ENCODE data around the gene ATG4C. TPM values are rescaled to one million over a fixed set of nuclear protein-coding genes. Genes with fewer than 3 reads are reported as not detected.
"Not testable (repeated sequence)": the region's sequence is repeated elsewhere in the genome, so short reads cannot be mapped to it uniquely, and the experiment has no call there.

Gene ATG4C
- total and polyA plus RNA-seq, 9 donors: 2.7 to 13.7 (median 11.2) TPM

DNA sequence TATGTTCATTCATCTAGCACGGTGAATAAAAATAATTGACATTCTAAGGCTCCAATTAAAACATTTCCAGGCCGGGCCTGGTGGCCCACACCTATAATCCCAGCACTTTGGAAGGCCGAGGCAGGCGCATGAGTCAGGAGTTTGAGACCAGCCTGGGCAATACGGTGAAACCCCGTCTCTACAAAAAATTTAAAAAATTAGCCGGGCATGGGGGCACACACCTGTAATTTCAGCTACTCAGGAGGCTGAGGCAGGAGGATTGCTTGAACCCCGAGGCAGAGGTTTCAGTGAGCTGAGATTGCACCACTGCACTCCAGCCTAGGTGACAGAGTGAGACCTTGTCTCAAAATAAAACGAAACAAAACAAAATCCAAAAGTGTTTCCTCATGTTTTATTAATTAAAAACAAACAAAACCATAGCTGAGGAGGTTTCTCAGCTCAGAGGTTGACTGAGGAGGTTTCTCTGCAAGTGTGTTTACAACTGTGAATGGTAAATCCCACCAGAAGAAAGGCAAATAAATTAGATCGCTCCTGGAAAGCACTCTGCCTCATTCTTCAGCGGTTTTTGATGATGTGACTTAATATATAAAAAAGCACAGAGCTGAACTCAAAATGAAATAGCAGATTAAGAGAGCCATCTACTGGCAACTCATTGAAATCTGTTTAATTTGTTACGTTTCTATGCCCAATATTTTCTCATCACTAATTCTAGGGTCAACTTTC lies 37.7 kb upstream of the ATG4C start:
- no peak for DNase-seq
- Histone ChIP-seq H3K4me3 (no peak overlapping the region), H3K4me1 (ENCODE audit: insufficient read depth) (peaks cover 2% of the 10 kb centered on the region), H3K36me3 (no peaks in the 10 kb centered on the region), H3K27me3 (no peaks in the 10 kb centered on the region), H3K9me3 (no peaks in the 10 kb centered on the region), H3K27ac (no peak overlapping the region)
- TF ChIP-seq, protein P1, sequence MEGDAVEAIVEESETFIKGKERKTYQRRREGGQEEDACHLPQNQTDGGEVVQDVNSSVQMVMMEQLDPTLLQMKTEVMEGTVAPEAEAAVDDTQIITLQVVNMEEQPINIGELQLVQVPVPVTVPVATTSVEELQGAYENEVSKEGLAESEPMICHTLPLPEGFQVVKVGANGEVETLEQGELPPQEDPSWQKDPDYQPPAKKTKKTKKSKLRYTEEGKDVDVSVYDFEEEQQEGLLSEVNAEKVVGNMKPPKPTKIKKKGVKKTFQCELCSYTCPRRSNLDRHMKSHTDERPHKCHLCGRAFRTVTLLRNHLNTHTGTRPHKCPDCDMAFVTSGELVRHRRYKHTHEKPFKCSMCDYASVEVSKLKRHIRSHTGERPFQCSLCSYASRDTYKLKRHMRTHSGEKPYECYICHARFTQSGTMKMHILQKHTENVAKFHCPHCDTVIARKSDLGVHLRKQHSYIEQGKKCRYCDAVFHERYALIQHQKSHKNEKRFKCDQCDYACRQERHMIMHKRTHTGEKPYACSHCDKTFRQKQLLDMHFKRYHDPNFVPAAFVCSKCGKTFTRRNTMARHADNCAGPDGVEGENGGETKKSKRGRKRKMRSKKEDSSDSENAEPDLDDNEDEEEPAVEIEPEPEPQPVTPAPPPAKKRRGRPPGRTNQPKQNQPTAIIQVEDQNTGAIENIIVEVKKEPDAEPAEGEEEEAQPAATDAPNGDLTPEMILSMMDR (IDR thresholded peaks at IDR 0.05): peak; percentile 17 to 59 (median 25)
- no peak for TF ChIP-seq POLR2A (IDR thresholded peaks at IDR 0.05)
- 55 to 56% (median 56%) methylated on average over 12 of the region's 12 CpGs for WGBS, 3 donors
- intact Hi-C loops (cut with DNase I): loop anchor here (5.0 to 10.0 kb wide), 4 partner anchors 239 to 571 kb away; no protein-coding TSS in a partner anchor

DNA sequence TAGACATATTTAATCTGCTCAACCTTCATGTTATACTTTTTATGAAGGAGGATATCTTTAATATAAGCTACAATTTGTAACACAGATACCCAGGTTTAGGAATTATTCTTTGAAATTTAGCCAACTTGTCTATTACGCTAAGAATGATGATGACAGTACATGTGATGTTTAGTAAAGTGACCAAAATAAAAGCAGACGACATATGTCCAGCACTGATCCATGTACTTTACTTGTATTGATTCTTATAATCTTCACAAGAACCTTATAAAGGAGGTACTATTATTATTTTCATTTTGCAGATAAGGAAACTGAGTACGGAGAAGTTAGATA lies 37.2 kb upstream of the ATG4C start:
- H3K36me3 ChIP-seq: no peaks in the 10 kb centered on the region
- DNase-seq: no peak
- intact Hi-C loops (cut with DNase I): loop anchor here (5.0 to 10.0 kb wide), 4 partner anchors 239 to 572 kb away; no protein-coding TSS in a partner anchor

DNA sequence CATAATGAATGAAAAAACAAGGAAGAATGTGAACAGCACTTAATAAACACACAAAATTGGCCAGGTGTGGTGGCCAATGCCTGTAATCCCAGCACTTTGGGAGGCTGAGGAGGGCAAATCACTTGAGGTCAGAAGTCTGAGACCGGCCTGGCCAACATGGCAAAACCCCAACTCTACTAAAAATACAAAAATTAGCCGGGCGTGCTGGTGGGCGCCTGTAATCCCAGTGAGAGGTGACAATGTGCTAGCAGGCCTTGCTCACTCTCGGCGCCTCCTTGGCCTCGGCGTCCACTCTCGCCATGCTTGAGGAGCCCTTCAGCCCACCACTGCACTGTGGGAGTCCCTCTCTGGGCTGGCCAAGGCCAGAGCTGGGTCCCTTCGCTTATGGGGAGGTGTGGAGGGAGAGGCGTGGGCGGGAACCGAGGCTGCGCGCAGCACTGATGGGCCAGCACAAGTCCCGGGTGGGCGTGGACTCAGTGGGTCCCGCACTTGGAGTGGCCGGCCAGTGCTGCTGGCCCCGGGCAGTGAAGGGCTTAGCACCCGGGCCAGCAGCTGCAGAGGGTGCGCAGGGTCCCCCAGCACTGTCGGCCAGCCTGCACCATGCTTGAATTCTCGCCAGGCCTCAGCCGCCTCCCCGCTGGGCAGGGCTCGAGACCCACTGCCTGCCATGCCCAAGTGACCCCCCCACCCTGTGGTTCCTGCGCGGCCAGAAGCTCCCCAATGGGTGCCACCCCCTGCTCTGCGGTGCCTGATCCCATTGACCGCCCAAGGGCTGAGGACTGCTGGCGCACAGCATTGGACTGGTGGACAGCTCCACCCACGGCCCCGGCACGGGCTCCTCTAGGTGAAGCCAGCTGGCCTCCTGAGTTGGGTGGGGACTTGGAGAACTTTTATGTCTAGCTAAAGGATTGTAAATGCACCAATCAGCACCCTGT lies 30.6 kb upstream of the ATG4C start:
- intact Hi-C loops (cut with DNase I): no loop called here
- DNase-seq: no peak
- H3K27me3 ChIP-seq: no peaks in the 10 kb centered on the region
- WGBS, 3 donors: 91 to 96% (median 94%) methylated on average over 24 to 35 of the region's 35 CpGs
- no peaks in the 10 kb centered on the region for H3K36me3 ChIP-seq
- no peak for TF ChIP-seq EP300 (IDR thresholded peaks at IDR 0.05)
- TF ChIP-seq POLR2A (IDR thresholded peaks at IDR 0.05): no peak
- TF ChIP-seq, protein P1 (IDR thresholded peaks at IDR 0.05): no peak
- no peaks in the 10 kb centered on the region for H3K9me3 ChIP-seq
- H3K4me1 ChIP-seq (ENCODE audit: insufficient read depth): peaks cover 1% of the 10 kb centered on the region
- no peak overlapping the region for H3K27ac ChIP-seq
- H3K4me3 ChIP-seq: no peak overlapping the region

More for the DNA sequence above, 37.2 kb upstream of the ATG4C start:
- H3K9me3 ChIP-seq: no peaks in the 10 kb centered on the region
- no peaks in the 10 kb centered on the region for H3K27me3 ChIP-seq
- no peak overlapping the region for H3K4me3 ChIP-seq
- H3K27ac ChIP-seq: no peak overlapping the region
- 37 to 48% (median 39%) methylated on average over 3 of the region's 3 CpGs for WGBS, 3 donors
- H3K4me1 ChIP-seq (ENCODE audit: insufficient read depth): peaks cover 3% of the 10 kb centered on the region
- TF ChIP-seq, protein P1 (IDR thresholded peaks at IDR 0.05): no peak
- no peak for TF ChIP-seq EP300 (IDR thresholded peaks at IDR 0.05)
- TF ChIP-seq POLR2A (IDR thresholded peaks at IDR 0.05): no peak

DNA sequence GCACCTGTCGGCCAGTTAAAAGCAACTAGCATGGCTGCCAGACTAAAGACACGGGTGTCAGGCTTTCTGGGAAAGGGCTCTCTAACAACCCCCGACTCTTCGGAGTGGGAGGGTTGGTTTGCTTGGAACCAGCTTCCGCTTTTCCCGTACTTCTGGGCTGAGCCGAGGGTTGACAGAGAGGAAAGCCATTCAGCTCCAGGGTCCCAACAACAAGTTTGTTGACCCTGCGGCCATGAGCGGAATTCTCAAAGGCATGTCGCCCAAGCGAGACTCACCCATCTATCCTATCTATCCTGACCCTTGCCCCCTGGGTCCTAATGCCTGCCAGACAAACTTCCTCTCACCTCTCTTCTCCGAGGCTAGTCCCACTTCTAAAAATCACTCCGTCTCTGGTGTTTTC lies 29.0 kb upstream of the ATG4C start:
- H3K9me3 ChIP-seq; H3K27ac ChIP-seq; H3K4me3 ChIP-seq; H3K4me1 ChIP-seq (ENCODE audit: insufficient read depth); H3K36me3 ChIP-seq; intact Hi-C loops (cut with DNase I); H3K27me3 ChIP-seq; DNase-seq: not testable (repeated sequence)
- 90% methylated on average over 13 of the region's 13 CpGs for WGBS, 3 donors

DNA sequence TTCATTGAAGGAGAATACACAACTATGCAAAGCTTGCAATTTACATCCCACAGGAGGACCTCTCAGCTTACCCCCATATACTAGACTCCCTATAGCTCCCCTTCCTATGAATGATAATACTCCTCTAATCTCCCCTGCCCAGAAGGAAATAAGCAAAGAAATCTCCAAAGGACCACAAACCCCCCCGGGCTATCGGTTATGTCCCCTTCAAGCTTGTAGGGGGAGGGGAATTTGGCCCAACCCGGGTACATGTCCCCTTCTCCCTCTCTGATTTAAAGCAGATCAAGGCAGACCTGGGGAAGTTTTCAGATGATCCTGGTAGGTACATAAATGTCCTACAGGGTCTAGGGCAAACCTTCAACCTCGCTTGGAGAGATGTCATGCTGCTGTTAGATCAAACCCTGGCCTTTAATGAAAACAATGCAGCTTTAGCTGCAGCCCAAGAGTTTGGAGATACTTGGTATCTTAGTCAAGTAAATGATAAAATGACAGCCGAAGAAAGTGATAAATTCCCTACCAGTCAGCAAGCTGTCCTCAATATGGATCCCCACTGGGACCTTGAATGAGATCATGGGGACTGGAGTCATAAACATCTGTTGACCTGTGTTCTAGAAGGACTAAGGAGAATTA lies 27.6 kb upstream of the ATG4C start:
- WGBS, 3 donors: 75 to 87% (median 75%) methylated on average over 5 of the region's 5 CpGs
- DNase-seq; H3K4me3 ChIP-seq; H3K9me3 ChIP-seq; H3K36me3 ChIP-seq; H3K4me1 ChIP-seq (ENCODE audit: insufficient read depth); H3K27ac ChIP-seq; H3K27me3 ChIP-seq; intact Hi-C loops (cut with DNase I): not testable (repeated sequence)

DNA sequence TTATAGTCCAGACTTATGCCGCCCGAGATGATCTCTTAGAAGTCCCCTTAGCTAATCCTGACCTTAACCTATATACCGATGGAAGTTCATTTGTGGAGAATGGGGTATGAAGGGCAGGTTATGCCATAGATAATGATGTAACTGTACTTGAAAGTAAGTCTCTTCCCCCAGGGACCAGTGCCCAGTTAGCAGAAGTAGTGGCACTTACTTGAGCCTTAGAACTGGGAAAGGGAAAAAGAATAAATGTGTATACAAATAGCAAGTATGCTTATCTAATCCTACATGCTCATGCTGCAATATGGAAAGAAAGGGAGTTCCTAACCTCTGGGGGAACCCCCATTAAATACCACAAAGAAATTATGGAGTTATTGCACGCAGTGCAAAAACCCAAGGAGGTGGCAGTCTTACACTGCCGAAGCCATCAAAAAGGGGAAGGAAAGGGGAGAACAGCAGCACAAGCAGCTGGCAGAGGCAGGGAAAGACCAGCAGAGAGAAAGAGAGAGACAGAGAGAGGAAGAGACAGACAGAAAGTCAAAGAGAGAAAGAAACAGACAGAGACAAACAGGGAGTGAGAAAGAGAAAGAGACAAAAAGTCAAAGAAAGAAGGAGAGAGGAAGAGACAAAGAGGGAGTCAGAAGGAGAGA lies 24.6 kb upstream of the ATG4C start:
- DNase-seq; H3K27ac ChIP-seq; H3K4me3 ChIP-seq; H3K27me3 ChIP-seq; H3K9me3 ChIP-seq; intact Hi-C loops (cut with DNase I); H3K36me3 ChIP-seq; H3K4me1 ChIP-seq (ENCODE audit: insufficient read depth): not testable (repeated sequence)
- WGBS, 3 donors: 83 to 91% (median 87%) methylated on average over 3 to 5 of the region's 5 CpGs

DNA sequence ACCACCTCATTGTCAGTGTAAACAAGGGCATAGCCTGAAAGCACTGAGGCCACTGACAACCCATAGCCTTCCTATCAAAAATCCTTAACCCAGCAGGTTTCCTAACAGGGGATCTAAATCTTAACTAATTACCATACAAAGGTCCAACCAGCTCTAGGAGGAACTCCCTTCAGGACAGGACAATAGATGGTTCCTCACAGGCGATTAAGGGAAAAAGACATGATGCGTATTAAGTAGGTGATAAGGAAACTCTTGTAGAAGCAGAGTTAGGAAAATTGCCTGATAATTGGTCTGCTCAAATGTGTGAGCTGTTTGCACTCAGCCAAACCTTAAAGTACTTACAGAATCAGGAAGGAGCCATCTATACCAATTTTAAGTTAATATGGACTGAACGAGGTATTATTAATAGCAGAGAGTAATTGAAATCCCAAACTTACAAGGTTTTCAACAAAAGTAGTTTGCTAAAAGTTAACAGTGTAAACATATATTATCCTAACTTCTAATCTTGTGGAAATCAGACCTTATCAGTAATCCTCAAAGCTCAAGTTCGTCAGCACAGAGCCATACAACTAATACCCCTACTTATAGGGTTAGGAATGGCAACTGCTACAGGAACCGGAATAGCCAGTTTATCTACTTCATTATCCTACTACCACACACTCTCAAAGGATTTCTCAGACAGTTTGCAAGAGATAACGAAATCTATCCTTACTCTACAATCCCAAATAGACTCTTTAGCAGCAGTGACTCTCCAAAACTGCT lies 23.7 kb upstream of the ATG4C start:
- H3K9me3 ChIP-seq; H3K27ac ChIP-seq; H3K27me3 ChIP-seq; DNase-seq; intact Hi-C loops (cut with DNase I); H3K36me3 ChIP-seq; H3K4me1 ChIP-seq (ENCODE audit: insufficient read depth); H3K4me3 ChIP-seq: not testable (repeated sequence)
- WGBS, 3 donors: 94 to 95% (median 95%) methylated on average over 6 of the region's 6 CpGs

All from ovary (tissue), 9 donors.